Suprapubic skin (tissue), 4 donors: ENCODE measurements around the gene TMEM192. TPM values are rescaled to one million over a fixed set of nuclear protein-coding genes. Genes with fewer than 3 reads are reported as not detected.
"Not testable (repeated sequence)": the region's sequence is repeated elsewhere in the genome, so short reads cannot be mapped to it uniquely, and the experiment has no call there.

Experiments used
- DNase-seq, 2 donors: peaks; one replicate each; pipeline ENCODE4 v3.0.0-alpha.2; 2019; ENCODE audit warnings: low spot score in 2 of 2
- H3K27ac ChIP-seq: fragments of 200-600 bp; sonication (generic); one replicate; pipeline ENCODE4 v1.5.1; 2019
- H3K27me3 ChIP-seq: fragments of 200-600 bp; sonication (generic); one replicate; pipeline ENCODE4 v1.5.1; 2019
- H3K36me3 ChIP-seq: fragments of 200-600 bp; sonication (generic); one replicate; pipeline ENCODE4 v1.5.1; 2019
- H3K4me1 ChIP-seq: fragments of 200-600 bp; sonication (generic); one replicate; pipeline ENCODE4 v1.5.1; 2019
- H3K4me3 ChIP-seq: fragments of 200-600 bp; sonication (generic); one replicate; pipeline ENCODE4 v1.5.1; 2019; ENCODE audit warnings: mild to moderate bottlenecking
- H3K9me3 ChIP-seq: fragments of 200-600 bp; sonication (generic); one replicate; pipeline ENCODE4 v1.5.1; 2019
- CTCF ChIP-seq, 2 donors: fragments of 200-600 bp in 1 of 2; fragments of 450-650 bp in 1 of 2; sonication (generic) in 1 of 2; IDR thresholded peaks; one replicate each; pipeline ENCODE4 v1.5.1; 2016 to 2019; ENCODE audit warnings: antibody characterized with exemption in 2 of 2, mild to moderate bottlenecking in 1 of 2, moderate library complexity in 1 of 2
- EP300 ChIP-seq: sonication (generic); formaldehyde crosslinking; IDR thresholded peaks from one replicate; pipeline ENCODE4 v1.6.1; 2017; ENCODE audit warnings: antibody characterized with exemption
- POLR2A ChIP-seq, 2 donors: fragments of 450-650 bp; IDR thresholded peaks; one replicate each; pipeline ENCODE4 v1.6.1; 2017; ENCODE audit warnings: antibody characterized with exemption in 2 of 2, mild to moderate bottlenecking in 2 of 2, moderate library complexity in 2 of 2
- POLR2AphosphoS5 ChIP-seq, 3 donors: sonication (generic); formaldehyde crosslinking; IDR thresholded peaks; one replicate each; pipeline ENCODE4 v1.6.1; 2017; ENCODE audit warnings: antibody characterized with exemption in 3 of 3
- WGBS: methylation state at CpG from one replicate; pipeline ENCODE4 v1.1.5; 2018; 5-methylcytosine and 5-hydroxymethylcytosine counted together
- total RNA-seq, 4 donors: library from RNA; depleted of rRNA; stranded (reverse); fragments of >200 nt; gene quantifications; one replicate each; pipeline ENCODE4 v1.1.0, GENCODE V29; 2016

TMEM192 gene
- total RNA-seq, 4 donors from 2014 or later = 7.0 to 10.9 (median 10.0) TPM

DNA sequence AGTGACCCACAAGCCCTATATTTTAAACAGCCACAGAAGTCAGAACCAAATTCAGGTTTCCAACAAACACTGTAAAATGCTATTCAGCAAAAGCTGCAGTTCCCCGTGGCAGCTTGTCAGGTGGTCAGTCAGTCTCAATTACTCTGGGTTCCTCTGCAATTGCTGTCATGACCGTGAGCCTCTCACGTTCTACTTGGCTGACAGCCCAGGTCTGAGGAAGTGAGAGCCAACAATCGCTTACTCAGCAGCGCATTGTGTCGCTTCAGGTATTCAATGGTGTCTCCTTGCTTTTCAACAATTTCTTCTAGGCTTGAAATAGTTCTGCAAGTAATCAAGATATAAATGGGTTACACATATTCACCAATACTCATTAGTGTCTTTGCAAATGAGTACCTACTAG, 33.2 kb downstream of the TMEM192 start:
- 39% methylated on average over 6 of the region's 6 CpGs for WGBS
- Histone ChIP-seq H3K4me1 (no peaks in the 10 kb centered on the region), H3K27me3 (no peaks in the 10 kb centered on the region), H3K4me3 (no peak overlapping the region), H3K9me3 (no peaks in the 10 kb centered on the region), H3K27ac (no peak overlapping the region), H3K36me3 (peaks cover 48% of the 10 kb centered on the region)
- no peak for DNase-seq
- TF ChIP-seq CTCF (IDR thresholded peaks at IDR 0.05) = no peak
- no peak for TF ChIP-seq POLR2A (IDR thresholded peaks at IDR 0.05)
- TF ChIP-seq POLR2AphosphoS5 (IDR thresholded peaks at IDR 0.05) = no peak
- no peak for TF ChIP-seq EP300

- no peaks in the 10 kb centered on the region for H3K27me3 ChIP-seq
- no peak for TF ChIP-seq EP300
- no peak for TF ChIP-seq CTCF (IDR thresholded peaks at IDR 0.05)
- TF ChIP-seq POLR2AphosphoS5 (IDR thresholded peaks at IDR 0.05) = no peak
- no peak for TF ChIP-seq POLR2A (IDR thresholded peaks at IDR 0.05)
- peaks cover 41% of the 10 kb centered on the region for H3K36me3 ChIP-seq
- DNase-seq = no peak
- no peaks in the 10 kb centered on the region for H3K9me3 ChIP-seq
- no peak overlapping the region for H3K4me3 ChIP-seq
- H3K27ac ChIP-seq = no peak overlapping the region
- 94% methylated on average over 5 of the region's 5 CpGs for WGBS
- H3K4me1 ChIP-seq = no peaks in the 10 kb centered on the region
These were observed 35.6 kb downstream of the TMEM192 start for GRCh38 chr4:165077034-165077578.

GRCh38 chr4:165073346-165073745, 39.3 kb downstream of the TMEM192 start:
- not testable (repeated sequence) for H3K9me3 ChIP-seq, H3K27ac ChIP-seq, H3K4me1 ChIP-seq, H3K27me3 ChIP-seq, DNase-seq, H3K4me3 ChIP-seq
- WGBS = 73% methylated on average over 11 of the region's 11 CpGs
- peaks cover 22% of the 10 kb centered on the region for H3K36me3 ChIP-seq

GRCh38 chr4:165070560-165070959, 42.1 kb downstream of the TMEM192 start:
- no peak overlapping the region for H3K27ac ChIP-seq
- WGBS = 61% methylated on average over 1 of the region's 1 CpG
- H3K4me1 ChIP-seq = no peaks in the 10 kb centered on the region
- TF ChIP-seq POLR2A (IDR thresholded peaks at IDR 0.05) (no peak), POLR2AphosphoS5 (IDR thresholded peaks at IDR 0.05) (no peak)
- no peaks in the 10 kb centered on the region for H3K27me3 ChIP-seq
- no peaks in the 10 kb centered on the region for H3K9me3 ChIP-seq
- H3K4me3 ChIP-seq = no peak overlapping the region
- H3K36me3 ChIP-seq = no peaks in the 10 kb centered on the region
- no peak for DNase-seq

DNA sequence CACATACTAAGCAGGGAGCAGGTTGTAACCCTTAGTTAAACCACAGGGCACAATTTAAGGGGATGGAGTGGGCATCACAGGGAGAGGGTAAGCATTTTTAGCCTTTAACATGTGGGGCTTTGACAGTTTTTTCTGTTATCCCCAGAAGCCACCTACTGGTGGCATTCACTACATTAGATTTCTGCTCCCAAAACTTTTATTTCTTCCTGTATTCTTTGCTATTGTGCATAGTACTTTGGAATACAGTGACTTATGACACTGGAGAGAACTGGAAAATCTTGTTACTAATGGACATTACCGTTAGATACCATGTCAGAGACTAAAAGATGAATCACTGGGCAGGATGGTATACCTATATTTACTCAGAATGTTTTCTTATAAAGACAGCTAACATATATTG, 51.7 kb downstream of the TMEM192 start:
- no peaks in the 10 kb centered on the region for H3K27me3 ChIP-seq
- H3K9me3 ChIP-seq = no peaks in the 10 kb centered on the region
- no peak for DNase-seq
- no peak overlapping the region for H3K27ac ChIP-seq
- no peaks in the 10 kb centered on the region for H3K36me3 ChIP-seq
- no peak overlapping the region for H3K4me3 ChIP-seq
- no peaks in the 10 kb centered on the region for H3K4me1 ChIP-seq
- WGBS = 33% methylated on average over 1 of the region's 1 CpG
- TF ChIP-seq POLR2AphosphoS5 (IDR thresholded peaks at IDR 0.05) = no peak
- TF ChIP-seq CTCF (IDR thresholded peaks at IDR 0.05) = no peak
- no peak for TF ChIP-seq POLR2A (IDR thresholded peaks at IDR 0.05)
- no peak for TF ChIP-seq EP300

DNA sequence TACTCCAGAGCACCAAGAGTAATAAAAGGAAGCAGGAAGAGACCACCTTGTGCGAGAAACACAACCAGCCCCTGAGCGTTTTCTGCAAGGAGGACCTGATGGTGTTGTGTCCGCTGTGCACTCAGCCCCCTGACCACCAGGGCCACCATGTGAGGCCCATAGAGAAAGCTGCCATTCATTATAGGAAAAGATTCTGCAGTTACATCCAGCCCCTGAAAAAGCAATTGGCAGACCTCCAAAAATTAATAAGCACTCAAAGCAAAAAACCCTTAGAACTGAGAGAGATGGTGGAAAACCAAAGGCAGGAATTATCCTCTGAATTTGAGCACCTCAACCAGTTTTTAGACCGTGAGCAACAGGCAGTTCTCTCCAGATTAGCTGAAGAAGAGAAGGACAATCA, 53.3 kb downstream of the TMEM192 start:
- no peak for TF ChIP-seq POLR2AphosphoS5 (IDR thresholded peaks at IDR 0.05)
- TF ChIP-seq CTCF (IDR thresholded peaks at IDR 0.05) = no peak
- no peak for TF ChIP-seq POLR2A (IDR thresholded peaks at IDR 0.05)
- no peak for TF ChIP-seq EP300
- no peaks in the 10 kb centered on the region for H3K9me3 ChIP-seq
- no peaks in the 10 kb centered on the region for H3K36me3 ChIP-seq
- no peak overlapping the region for H3K4me3 ChIP-seq
- DNase-seq = no peak
- 74% methylated on average over 4 of the region's 4 CpGs for WGBS
- H3K27ac ChIP-seq = no peak overlapping the region
- no peaks in the 10 kb centered on the region for H3K4me1 ChIP-seq
- H3K27me3 ChIP-seq = no peaks in the 10 kb centered on the region
